HG02623 (cell line): Measurements from ENCODE around the gene RNF32.
"Not testable (repeated sequence)": the region's sequence is repeated elsewhere in the genome, so short reads cannot be mapped to it uniquely, and the experiment has no call there.

ENCODE experiments used
- ATAC-seq: cut with Tn5 transposase; IDR thresholded peaks from one replicate; pipeline ENCODE4 v1.9.1; 2021; ENCODE audit warnings: moderate library complexity; ENCODE audit not compliant: unreplicated experiment

RNF32 gene

DNA sequence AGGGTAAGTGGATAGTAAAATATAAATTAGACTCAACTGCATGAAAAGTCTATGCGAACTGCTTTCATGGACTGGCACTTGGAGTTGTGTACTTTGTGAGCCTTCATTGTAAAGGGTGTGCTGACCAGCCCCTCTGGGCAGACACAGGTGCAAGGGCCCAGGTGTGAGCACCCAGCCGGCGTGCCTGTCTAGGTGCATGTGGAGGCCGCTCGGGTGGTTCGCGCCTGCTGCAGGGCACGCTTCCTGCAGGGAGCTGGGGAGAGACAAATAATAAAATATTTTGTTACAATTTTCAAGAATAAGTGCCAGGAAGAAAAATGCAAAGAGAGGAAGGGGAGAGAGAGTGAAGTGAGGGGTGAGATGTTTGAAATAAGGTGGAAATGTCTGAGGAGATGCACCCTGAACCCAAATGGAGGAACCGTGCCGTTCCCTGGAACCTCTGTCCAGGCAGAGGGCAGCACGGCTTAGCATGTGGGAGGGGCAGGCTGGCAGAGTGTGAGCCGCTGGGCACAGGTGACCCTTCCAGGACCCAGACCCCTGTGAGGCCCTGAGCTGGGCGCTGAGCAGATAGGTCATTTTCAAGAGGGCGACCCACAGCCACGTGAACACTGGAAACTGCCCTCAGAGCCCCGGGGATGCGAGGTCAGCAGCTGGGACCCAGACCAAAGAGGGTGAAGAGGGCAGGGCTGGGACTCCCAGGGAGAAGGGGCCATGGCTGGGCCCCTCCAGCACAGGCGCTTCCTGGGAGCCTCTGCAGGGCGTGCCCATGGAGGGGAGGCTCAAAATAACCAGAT, 28.7 kb downstream of the RNF32 start:
- ATAC-seq: no peak

GRCh38 chr7:156673454-156673853, 32.9 kb downstream of the RNF32 start:
- no peak for ATAC-seq

- ATAC-seq: no peak
Measured at GRCh38 chr7:156673902-156674301, 33.3 kb downstream of the RNF32 start.

- no peak for ATAC-seq
Measured at GRCh38 chr7:156675721-156676120, 35.1 kb downstream of the RNF32 start.

- no peak for ATAC-seq
Measured at GRCh38 chr7:156676263-156676662, 35.7 kb downstream of the RNF32 start.

DNA sequence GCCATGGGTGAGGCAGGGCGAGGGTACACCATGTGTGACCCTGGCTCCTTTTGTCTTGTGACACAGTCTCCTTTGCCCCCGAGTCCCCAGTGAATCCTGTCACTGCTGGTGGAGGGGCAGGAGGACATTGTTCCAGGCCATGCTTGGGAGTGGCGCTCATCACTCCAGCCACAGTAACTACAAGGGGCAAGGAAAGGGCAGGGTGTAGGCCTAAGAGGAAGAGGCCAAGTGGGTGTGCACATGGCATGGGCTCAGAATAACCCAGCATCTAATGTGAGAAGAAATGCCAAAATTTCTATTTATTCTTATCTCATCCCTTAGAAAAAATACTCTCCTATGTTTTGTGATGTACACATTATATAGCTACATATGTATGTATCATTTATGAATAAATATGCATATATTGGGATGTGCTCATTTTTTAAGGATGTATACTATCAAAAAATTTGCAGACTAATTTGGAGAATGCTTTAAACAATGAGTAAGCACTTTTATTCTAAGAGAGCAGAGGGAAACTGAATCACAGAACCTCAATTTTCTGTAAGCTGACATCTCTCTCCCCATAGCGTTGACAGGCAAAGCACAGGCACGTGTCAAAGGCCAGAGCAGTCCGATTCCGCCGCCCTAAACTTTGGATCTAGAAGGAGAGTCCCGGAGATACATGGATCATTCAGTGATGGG, 36.9 kb downstream of the RNF32 start:
- ATAC-seq: no peak

DNA sequence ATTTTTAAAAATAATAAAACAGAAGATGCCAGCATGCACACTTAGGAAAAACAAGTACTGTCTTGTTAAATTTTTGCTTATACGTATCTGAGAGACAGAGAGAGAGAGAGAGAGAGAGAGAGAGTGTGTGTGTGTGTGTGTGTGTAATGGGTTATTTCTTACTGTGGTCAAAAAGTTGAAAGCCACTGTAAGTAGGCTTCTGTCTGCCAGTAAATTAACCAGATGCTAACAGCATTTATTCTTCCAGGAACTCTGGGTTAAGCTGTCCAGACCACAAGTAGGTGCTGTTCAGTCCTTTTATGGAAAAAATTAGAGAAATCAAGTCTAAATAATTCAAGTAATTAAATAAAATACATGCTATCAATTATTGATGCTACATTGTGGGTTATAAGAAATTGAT, 39.7 kb downstream of the RNF32 start:
- no peak for ATAC-seq

GRCh38 chr7:156682928-156683327, 42.4 kb downstream of the RNF32 start:
- ATAC-seq: no peak

- ATAC-seq: no peak
Measured at GRCh38 chr7:156684251-156684650, 43.7 kb downstream of the RNF32 start.

GRCh38 chr7:156684661-156685060, 44.1 kb downstream of the RNF32 start:
- no peak for ATAC-seq

DNA sequence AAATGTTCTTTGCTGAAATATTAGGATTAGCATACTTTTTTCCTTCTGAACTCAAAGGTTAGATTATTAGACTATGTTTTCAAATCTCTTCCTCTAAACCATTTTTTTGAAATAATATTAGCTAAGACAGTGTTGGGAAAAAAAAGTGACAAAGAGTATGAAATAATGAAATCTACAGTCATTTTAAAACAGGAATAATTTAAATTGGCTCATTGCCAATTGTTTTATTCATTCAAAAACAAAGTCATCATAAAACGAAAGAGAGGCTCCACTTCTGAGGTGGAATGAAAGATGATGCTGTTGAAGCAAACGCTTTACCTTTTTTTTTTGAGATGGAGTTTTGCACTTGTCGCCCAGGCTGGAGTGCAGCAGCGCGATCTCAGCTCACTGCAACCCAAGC, 51.2 kb downstream of the RNF32 start:
- ATAC-seq: no peak

- no peak for ATAC-seq
Measured at GRCh38 chr7:156692849-156693248, 52.3 kb downstream of the RNF32 start.

DNA sequence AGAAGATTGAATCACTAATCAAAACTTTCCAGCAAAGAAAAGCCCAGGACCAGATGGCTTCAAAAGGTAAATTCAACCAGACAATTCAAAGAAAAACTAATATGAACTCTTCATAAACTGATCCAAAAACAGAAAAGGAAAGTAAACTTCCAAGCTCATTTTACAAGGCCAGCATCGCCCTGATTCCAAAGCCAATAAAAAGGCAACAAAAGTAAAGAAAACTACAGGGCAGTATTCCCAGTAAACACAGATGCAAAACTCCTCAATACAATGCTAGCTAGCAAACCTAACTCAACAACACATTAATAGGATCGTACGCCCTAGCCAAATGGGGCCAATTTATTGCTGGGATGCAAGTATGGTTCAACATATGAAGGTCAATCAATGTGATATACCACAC, 53.1 kb downstream of the RNF32 start:
- no peak for ATAC-seq

DNA sequence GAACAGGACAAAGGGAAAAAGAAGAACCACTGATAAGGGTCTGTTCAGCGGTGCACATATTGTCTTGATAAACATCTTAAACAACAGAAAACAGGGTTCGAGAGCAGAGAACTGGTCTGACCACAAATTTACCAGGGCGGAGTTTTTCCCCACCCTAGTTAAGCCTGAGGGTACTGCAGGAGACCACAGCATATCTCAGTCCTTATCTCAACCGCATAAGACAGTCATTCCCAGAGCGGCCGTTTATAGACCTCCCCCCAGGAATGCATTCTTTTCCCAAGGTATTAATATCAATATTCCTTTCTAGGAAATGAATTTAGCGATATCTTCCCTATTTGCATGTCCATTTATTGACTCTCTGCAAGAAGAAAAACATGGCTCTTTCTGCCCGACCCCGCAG, 56.7 kb downstream of the RNF32 start:
- ATAC-seq: not testable (repeated sequence)

DNA sequence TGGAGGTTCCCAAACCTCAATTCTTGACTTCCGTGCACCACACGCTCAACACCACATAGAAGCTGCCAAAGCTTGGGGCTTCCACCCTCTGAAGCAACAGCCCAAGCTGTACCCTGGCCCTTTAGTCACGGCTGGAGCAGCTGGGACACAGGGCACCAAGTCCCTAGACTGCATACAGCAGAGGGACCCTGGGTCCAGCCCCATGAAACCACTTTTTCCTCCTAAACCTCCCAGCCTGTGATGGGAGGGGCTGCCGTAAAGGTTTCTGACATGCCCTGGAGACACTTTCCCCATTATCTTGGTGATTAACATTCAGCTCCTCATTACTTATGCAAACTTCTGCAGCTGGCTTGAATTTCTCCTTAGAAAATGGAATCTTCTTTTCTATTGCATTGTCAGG, 57.9 kb downstream of the RNF32 start:
- ATAC-seq: not testable (repeated sequence)

GRCh38 chr7:156701787-156702186, 61.2 kb downstream of the RNF32 start:
- not testable (repeated sequence) for ATAC-seq

GRCh38 chr7:156702399-156702798, 61.8 kb downstream of the RNF32 start:
- no peak for ATAC-seq

DNA sequence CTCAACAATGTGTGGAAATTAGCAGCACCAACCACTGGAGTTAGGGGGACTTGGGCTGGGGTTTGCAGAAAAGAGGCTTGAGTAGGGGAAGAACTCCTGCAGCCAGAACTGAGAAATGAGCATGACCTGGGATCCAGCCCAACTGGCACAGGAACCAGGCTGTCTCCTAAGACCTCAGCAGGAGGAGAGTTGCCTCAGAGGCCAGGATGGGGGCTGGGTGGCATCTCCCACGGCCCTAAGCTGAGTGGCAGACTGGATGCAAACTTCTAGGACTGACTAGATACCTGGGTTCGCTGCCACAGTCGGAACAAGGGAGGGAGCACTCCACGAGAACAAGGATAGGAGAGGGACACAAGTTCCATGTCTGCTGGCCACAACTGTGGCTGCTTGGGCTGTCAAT, 62.6 kb downstream of the RNF32 start:
- ATAC-seq: no peak

GRCh38 chr7:156703773-156704482, 63.4 kb downstream of the RNF32 start:
- ATAC-seq: no peak

- ATAC-seq: no peak
Measured at GRCh38 chr7:156722043-156722826, 81.7 kb downstream of the RNF32 start.

DNA sequence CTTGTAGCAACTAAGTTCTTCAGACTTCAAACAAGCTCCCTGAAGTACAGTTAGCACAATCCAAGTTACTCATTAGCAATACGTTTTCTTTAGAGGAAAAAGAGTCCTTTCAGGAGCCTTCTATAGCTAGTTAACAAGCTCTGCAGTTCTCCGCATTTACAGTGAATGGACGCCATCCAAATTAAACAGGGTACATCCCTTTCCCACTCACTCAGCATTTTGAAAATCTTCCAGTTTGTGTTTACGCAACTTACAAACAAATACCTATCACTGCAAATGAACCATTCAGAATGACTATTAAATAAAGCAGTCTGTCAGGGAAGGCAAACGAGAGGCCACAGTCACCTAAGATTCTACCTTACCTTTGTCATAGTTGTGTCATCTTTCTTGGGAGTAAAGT, 84.5 kb downstream of the RNF32 start:
- no peak for ATAC-seq
